Endothelial cell of umbilical vein (primary cell): ENCODE results near the gene ABCG4. TPM values are rescaled to one million over a fixed set of nuclear protein-coding genes. Genes with fewer than 3 reads are reported as not detected.
A peak's percentile ranks its signal among the peaks of the same experiment; 100 is the strongest.
"Not testable (repeated sequence)": the region's sequence is repeated elsewhere in the genome, so short reads cannot be mapped to it uniquely, and the experiment has no call there.

ENCODE experiments used
- BruUV-seq: library from RNA; stranded (reverse); fragments of 400-500 nt; replicated peaks from 2 replicates; lab custom pipeline; 2021; lab: Mats Ljungman, UMichigan
- CTCF ChIA-PET: fragments of 300-600, 350-600 bp; sonication (Branson Sonifier 250); formaldehyde crosslinking; loops from one replicate; lab custom pipeline; 2021; ENCODE audit warnings: antibody characterized with exemption, inconsistent platforms; lab: Charles Lee
- POLR2A ChIA-PET: fragments of 300-600, 350-600 bp; sonication (Branson Sonifier 250); formaldehyde crosslinking; loops from one replicate; lab custom pipeline; 2021; ENCODE audit warnings: antibody characterized with exemption, inconsistent platforms; lab: Charles Lee
- DNase-seq: peaks from one replicate; pipeline ENCODE4 v3.0.0-alpha.2; 2011; ENCODE audit warnings: low read depth, low spot score
- FAIRE-seq: peaks from 2 replicates; lab custom pipeline; 2011; peaks lifted over from hg19 to GRCh38; lab: Jason Lieb, UNC
- H2AFZ ChIP-seq: 2 replicates; pipeline ENCODE4 v1.6.0; 2012; ENCODE audit warnings: low read depth, low read length, control low read depth, inconsistent platforms
- H3K27ac ChIP-seq: 2 replicates; pipeline ENCODE4 v1.5.1; 2011; ENCODE audit warnings: low read depth, mild to moderate bottlenecking, control low read depth, low read length, moderate library complexity; ENCODE audit not compliant: insufficient read depth
- H3K27me3 ChIP-seq, 2 experiments: 2 replicates each; pipeline versions ENCODE4 v1.6.0 to v1.6.1; 2011; ENCODE audit warnings: low read length in 2 of 2, mixed read lengths in 1 of 2; ENCODE audit not compliant: control insufficient read depth in 2 of 2, insufficient read depth in 2 of 2
- H3K36me3 ChIP-seq, 2 experiments: 2 replicates in 1 of 2; 3 replicates in 1 of 2; pipeline ENCODE4 v1.5.1; 2011; ENCODE audit warnings: low read length in 2 of 2, mild to moderate bottlenecking in 1 of 2, moderate library complexity in 1 of 2; ENCODE audit not compliant: control insufficient read depth in 2 of 2, insufficient read depth in 2 of 2; ENCODE audit errors: extremely low read depth in 1 of 2
- H3K4me1 ChIP-seq: 3 replicates; pipeline ENCODE4 v1.5.1; 2011; ENCODE audit warnings: mild to moderate bottlenecking, low read length; ENCODE audit not compliant: control insufficient read depth, insufficient read depth; ENCODE audit errors: extremely low read depth
- H3K4me2 ChIP-seq: 2 replicates; pipeline ENCODE4 v1.6.1; 2011; ENCODE audit warnings: low read length, control low read depth, mixed read lengths; ENCODE audit not compliant: insufficient read depth
- H3K4me3 ChIP-seq, 3 experiments: fragments of 200-600 bp in 1 of 3; sonication (generic), shearing (Covaris generic) in 1 of 3; replicated peaks in 1 of 3; 2 replicates each; pipeline ENCODE4 v1.5.1; 2011 to 2016; ENCODE audit warnings: control low read depth in 3 of 3, low read length in 3 of 3, mild to moderate bottlenecking in 2 of 3, inconsistent platforms in 1 of 3, low read depth in 1 of 3, moderate library complexity in 1 of 3; ENCODE audit not compliant: insufficient read depth in 1 of 3
- H3K79me2 ChIP-seq: 2 replicates; pipeline ENCODE4 v1.6.0; 2012; ENCODE audit warnings: low read length, inconsistent platforms; ENCODE audit not compliant: control insufficient read depth, insufficient read depth
- H3K9ac ChIP-seq: replicated peaks from 2 replicates; pipeline ENCODE3; 2011; ENCODE audit warnings: low read length, control low read depth; ENCODE audit not compliant: insufficient read depth; ENCODE audit errors: extremely low read depth
- H3K9me1 ChIP-seq: replicated peaks from 3 replicates; pipeline ENCODE4 v1.6.0; 2011; ENCODE audit warnings: mild to moderate bottlenecking, low read length; ENCODE audit not compliant: control insufficient read depth, insufficient read depth; ENCODE audit errors: extremely low read depth
- H3K9me3 ChIP-seq: replicated peaks from 2 replicates; pipeline ENCODE4 v1.5.1; 2012; ENCODE audit warnings: low read length, inconsistent platforms; ENCODE audit not compliant: control insufficient read depth, insufficient read depth
- H4K20me1 ChIP-seq: replicated peaks from 2 replicates; pipeline ENCODE3; 2011; ENCODE audit warnings: mild to moderate bottlenecking, low read length; ENCODE audit not compliant: control insufficient read depth, insufficient read depth; ENCODE audit errors: extremely low read depth
- CTCF ChIP-seq, 2 donors: IDR thresholded peaks; 1 replicate in 1 of 2; 2 replicates in 1 of 2; pipeline ENCODE4 v1.5.1; 2011; ENCODE audit warnings: low read length in 2 of 2, mild to moderate bottlenecking in 2 of 2, moderate library complexity in 2 of 2, control low read depth in 1 of 2, inconsistent platforms in 1 of 2, low read depth in 1 of 2; ENCODE audit not compliant: insufficient read depth in 1 of 2; ENCODE audit errors: extremely low read depth in 1 of 2
- JUN ChIP-seq: IDR thresholded peaks from 2 replicates; pipeline ENCODE4 v1.6.1; 2011; ENCODE audit warnings: borderline replicate concordance, low read depth; ENCODE audit not compliant: insufficient read length, insufficient read depth
- MYC ChIP-seq: IDR thresholded peaks from one replicate; pipeline ENCODE4 v1.6.1; 2011; ENCODE audit warnings: mild to moderate bottlenecking, low read depth, low read length
- POLR2AphosphoS5 ChIP-seq: IDR thresholded peaks from 2 replicates; pipeline ENCODE4 v1.6.1; 2012; ENCODE audit warnings: low read depth, mild to moderate bottlenecking, control low read depth, low read length, moderate library complexity; ENCODE audit not compliant: insufficient read depth
- dilution Hi-C: fragments of 300-500 bp; cut with MboI; formaldehyde crosslinking; loops from one replicate; pipeline ENCODE4 v1.15.0; 2019; ENCODE audit warnings: low sequenced_read_pairs; ENCODE audit not compliant: extremely low pct_ligation_motif_present
- intact Hi-C: fragments of 100-400 bp; cut with micrococcal nuclease; formaldehyde crosslinking; loops from one replicate; pipeline ENCODE4 v1.10.0; 2022
- polyA plus RNA-seq, 4 experiments: library from polyadenylated mRNA; depleted of rRNA in 3 of 4; stranded (reverse) in 3 of 4; unstranded in 1 of 4; fragments of >200 nt; gene quantifications; 2 replicates each; pipeline versions ENCODE4 v1.2.1 to v1.2.3, GENCODE V29; 2011 to 2012; ENCODE audit warnings: missing spikeins in 1 of 4
- total RNA-seq: library from RNA; stranded (reverse); gene quantifications from 2 replicates; pipeline ENCODE4 v1.2.3, GENCODE V29; 2021
- TF ChIP-seq, protein P1 (sequence below): IDR thresholded peaks from 2 replicates; pipeline ENCODE4 v1.6.1; 2011; ENCODE audit not compliant: insufficient read depth, insufficient read length

The ABCG4 gene
- total and polyA plus RNA-seq, 2 donors (not counting 3 experiments of a cell fraction or from before 2014, with no cell fraction given), result 1.0 to 1.7 TPM

- no peak for TF ChIP-seq POLR2AphosphoS5
- TF ChIP-seq MYC, result peak; percentile 100
- TF ChIP-seq, protein P1, sequence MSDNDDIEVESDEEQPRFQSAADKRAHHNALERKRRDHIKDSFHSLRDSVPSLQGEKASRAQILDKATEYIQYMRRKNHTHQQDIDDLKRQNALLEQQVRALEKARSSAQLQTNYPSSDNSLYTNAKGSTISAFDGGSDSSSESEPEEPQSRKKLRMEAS, result peak; percentile 97
- no peak for TF ChIP-seq CTCF (IDR thresholded peaks at IDR 0.05; ENCODE audit: extremely low read depth in 1 of 2, insufficient read depth in 1 of 2, low read depth in 1 of 2, low read length in 2 of 2)
- TF ChIP-seq JUN, result no peak
- peaks cover 21% of the 10 kb centered on the region for H3K4me1 ChIP-seq
- FAIRE-seq (peak; percentile 94), DNase-seq (peak; percentile 96)
- H3K79me2 ChIP-seq, result peaks cover 15% of the 10 kb centered on the region
- H3K27ac ChIP-seq, result peak within 1 kb of the TSS; percentile 94
- no peaks in the 10 kb centered on the region for H3K9me1 ChIP-seq
- H3K9me3 ChIP-seq, result no peaks in the 10 kb centered on the region
- peak within 1 kb of the TSS; percentile 89 for H3K9ac ChIP-seq
- dilution Hi-C loops (no loop called here), intact Hi-C loops (loop anchor here (1.0 to 2.0 kb wide), 5 partner anchors 19 to 219 kb away; partner anchors contain the start of genes HINFP and VPS11)
- H2AFZ ChIP-seq, result peak within 1 kb of the TSS; percentile 65
- peak within 1 kb of the TSS; percentile 81 to 97 (median 86) for H3K4me3 ChIP-seq
- BruUV-seq, result no TSS peak
- no peaks in the 10 kb centered on the region for H3K27me3 ChIP-seq
- H3K4me2 ChIP-seq, result peak within 1 kb of the TSS; percentile 91
- H4K20me1 ChIP-seq, result no peaks in the 10 kb centered on the region
- ChIA-PET POLR2A (interaction anchor here (0.8 to 1.4 kb wide), 5 partner anchors 11 to 215 kb away, joined by 3 to 7 read pairs (median 3); partner anchors contain the start of genes HINFP, MCAM and VPS11), CTCF (interaction anchor here (0.6 to 2.1 kb wide), 22 partner anchors 10 to 311 kb away, joined by 3 to 27 read pairs (median 6); partner anchors contain the start of genes CBL, HINFP and VPS11)
- H3K36me3 ChIP-seq, result peaks cover 7 to 14% of the 10 kb centered on the region in 2 experiments
These were observed 47.0 kb upstream of the ABCG4 start, which contains the start of gene DPAGT1 for GRCh38 chr11:119101759-119102423. Gene DPAGT1, minus strand, starts transcription at chr11:119101853. Its CDS starts 198 bp downstream, at chr11:119101655.

- BruUV-seq, H4K20me1 ChIP-seq, H3K4me3 ChIP-seq, DNase-seq, H3K36me3 ChIP-seq, FAIRE-seq, POLR2A ChIA-PET, H3K27me3 ChIP-seq, H3K9me3 ChIP-seq, H3K9me1 ChIP-seq, H3K9ac ChIP-seq, dilution Hi-C loops, intact Hi-C loops: not testable (repeated sequence)
- Histone ChIP-seq H3K4me2 (peak overlapping the region; percentile 46), H3K79me2 (peaks cover 15% of the 10 kb centered on the region), H2AFZ (peak overlapping the region; percentile 0), H3K27ac (peak overlapping the region; percentile 94), H3K4me1 (peaks cover 25% of the 10 kb centered on the region)
- CTCF ChIA-PET, result interaction anchor here (0.6 to 2.1 kb wide), 19 partner anchors 11 to 1684 kb away, joined by 3 to 27 read pairs (median 6); partner anchors contain the start of genes CBL, HINFP and VPS11
These were observed 45.6 kb upstream of the ABCG4 start for GRCh38 chr11:119103161-119103664.
